ENCODE data around the gene MAL. TPM values are rescaled to one million over a fixed set of nuclear protein-coding genes. Genes with fewer than 3 reads are reported as not detected.

The MAL gene
- total RNA-seq, 4 donors from 2014 or later = 6.5 to 29.4 (median 11.8) TPM

DNA sequence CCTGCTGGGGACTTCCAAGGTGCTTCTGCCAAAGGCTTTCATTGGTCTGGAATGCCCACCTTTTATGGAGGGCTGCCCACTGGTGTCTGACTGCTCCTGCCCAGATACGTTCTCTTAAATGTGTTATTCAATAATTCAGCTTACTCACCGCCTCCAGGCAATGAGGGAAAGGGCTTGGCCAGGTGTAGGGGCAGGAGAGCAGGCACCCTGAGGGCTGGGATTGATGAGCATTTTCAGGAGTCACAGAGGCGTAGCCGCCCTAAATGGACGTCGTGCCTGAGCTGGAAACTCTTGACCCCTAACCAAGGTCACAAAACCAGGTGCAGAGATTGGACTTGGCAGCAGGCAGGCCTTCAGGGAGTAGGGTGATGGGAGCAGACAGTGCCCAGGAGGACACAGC lies 26.8 kb downstream of the MAL start:
- Histone ChIP-seq H3K36me3 (no peaks in the 10 kb centered on the region), H3K4me3 (no peak overlapping the region), H3K27ac (no peak overlapping the region), H3K4me1 (no peaks in the 10 kb centered on the region), H3K27me3 (peaks cover 31% of the 10 kb centered on the region), H3K9me3 (no peaks in the 10 kb centered on the region)
- 52% methylated on average over 6 of the region's 6 CpGs for WGBS
- TF ChIP-seq, protein P1, sequence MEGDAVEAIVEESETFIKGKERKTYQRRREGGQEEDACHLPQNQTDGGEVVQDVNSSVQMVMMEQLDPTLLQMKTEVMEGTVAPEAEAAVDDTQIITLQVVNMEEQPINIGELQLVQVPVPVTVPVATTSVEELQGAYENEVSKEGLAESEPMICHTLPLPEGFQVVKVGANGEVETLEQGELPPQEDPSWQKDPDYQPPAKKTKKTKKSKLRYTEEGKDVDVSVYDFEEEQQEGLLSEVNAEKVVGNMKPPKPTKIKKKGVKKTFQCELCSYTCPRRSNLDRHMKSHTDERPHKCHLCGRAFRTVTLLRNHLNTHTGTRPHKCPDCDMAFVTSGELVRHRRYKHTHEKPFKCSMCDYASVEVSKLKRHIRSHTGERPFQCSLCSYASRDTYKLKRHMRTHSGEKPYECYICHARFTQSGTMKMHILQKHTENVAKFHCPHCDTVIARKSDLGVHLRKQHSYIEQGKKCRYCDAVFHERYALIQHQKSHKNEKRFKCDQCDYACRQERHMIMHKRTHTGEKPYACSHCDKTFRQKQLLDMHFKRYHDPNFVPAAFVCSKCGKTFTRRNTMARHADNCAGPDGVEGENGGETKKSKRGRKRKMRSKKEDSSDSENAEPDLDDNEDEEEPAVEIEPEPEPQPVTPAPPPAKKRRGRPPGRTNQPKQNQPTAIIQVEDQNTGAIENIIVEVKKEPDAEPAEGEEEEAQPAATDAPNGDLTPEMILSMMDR (IDR thresholded peaks at IDR 0.05) = no peak
- TF ChIP-seq POLR2AphosphoS5 (IDR thresholded peaks at IDR 0.05) (no peak), POLR2A (IDR thresholded peaks at IDR 0.05) (no peak), EP300 (IDR thresholded peaks at IDR 0.05) (no peak)
- DNase-seq (ENCODE audit: low spot score in 2 of 2) = no peak

- no peaks in the 10 kb centered on the region for H3K4me1 ChIP-seq
- TF ChIP-seq EP300 (IDR thresholded peaks at IDR 0.05) (no peak), POLR2AphosphoS5 (IDR thresholded peaks at IDR 0.05) (no peak), POLR2A (IDR thresholded peaks at IDR 0.05) (no peak)
- TF ChIP-seq, protein P1 (IDR thresholded peaks at IDR 0.05) = no peak
- H3K4me3 ChIP-seq = no peak overlapping the region
- H3K27me3 ChIP-seq = peaks cover 31% of the 10 kb centered on the region
- DNase-seq (ENCODE audit: low spot score in 2 of 2) = no peak
- H3K9me3 ChIP-seq = no peaks in the 10 kb centered on the region
- 77% methylated on average over 13 of the region's 13 CpGs for WGBS
- H3K36me3 ChIP-seq = no peaks in the 10 kb centered on the region
- H3K27ac ChIP-seq = no peak overlapping the region
Observed at GRCh38 chr2:95052804-95053479, 27.4 kb downstream of the MAL start.

DNA sequence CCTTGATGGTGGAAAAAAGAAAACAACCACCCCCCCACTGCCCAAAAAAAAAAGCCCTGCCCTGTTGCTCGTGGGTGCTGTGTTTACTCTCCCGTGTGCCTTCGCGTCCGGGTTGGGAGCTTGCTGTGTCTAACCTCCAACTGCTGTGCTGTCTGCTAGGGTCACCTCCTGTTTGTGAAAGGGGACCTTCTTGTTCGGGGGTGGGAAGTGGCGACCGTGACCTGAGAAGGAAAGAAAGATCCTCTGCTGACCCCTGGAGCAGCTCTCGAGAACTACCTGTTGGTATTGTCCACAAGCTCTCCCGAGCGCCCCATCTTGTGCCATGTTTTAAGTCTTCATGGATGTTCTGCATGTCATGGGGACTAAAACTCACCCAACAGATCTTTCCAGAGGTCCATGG lies 28.0 kb downstream of the MAL start:
- Histone ChIP-seq H3K27me3 (peaks cover 28% of the 10 kb centered on the region), H3K27ac (no peak overlapping the region), H3K4me3 (no peak overlapping the region), H3K9me3 (no peaks in the 10 kb centered on the region), H3K36me3 (no peaks in the 10 kb centered on the region), H3K4me1 (no peaks in the 10 kb centered on the region)
- 43% methylated on average over 9 of the region's 11 CpGs for WGBS
- no peak for TF ChIP-seq POLR2AphosphoS5 (IDR thresholded peaks at IDR 0.05)
- TF ChIP-seq EP300 (IDR thresholded peaks at IDR 0.05) = no peak
- TF ChIP-seq POLR2A (IDR thresholded peaks at IDR 0.05) = no peak
- TF ChIP-seq, protein P1 (IDR thresholded peaks at IDR 0.05) = no peak
- DNase-seq (ENCODE audit: low spot score in 2 of 2) = no peak

DNA sequence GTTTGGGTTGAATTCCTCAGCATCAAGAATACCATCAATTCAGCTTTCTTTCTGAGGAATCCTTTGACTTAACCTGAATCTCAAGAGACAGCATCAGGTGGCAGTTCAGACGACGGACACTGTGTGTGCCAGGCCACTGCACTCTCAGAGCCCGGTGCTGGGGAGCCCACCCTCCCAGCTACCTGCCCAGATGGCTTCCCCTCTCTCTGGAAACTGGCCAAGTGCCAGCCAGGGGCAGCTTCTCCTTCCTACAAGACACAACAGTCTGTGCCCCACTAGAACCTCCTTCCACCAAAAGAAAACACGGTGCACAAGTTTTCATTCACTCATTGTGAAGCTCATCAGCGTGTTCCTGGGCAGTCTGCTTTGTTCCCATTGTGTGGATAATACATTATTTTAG lies 28.5 kb downstream of the MAL start:
- Histone ChIP-seq H3K27ac (no peak overlapping the region), H3K4me3 (no peak overlapping the region), H3K27me3 (peaks cover 31% of the 10 kb centered on the region), H3K9me3 (no peaks in the 10 kb centered on the region), H3K36me3 (no peaks in the 10 kb centered on the region), H3K4me1 (no peaks in the 10 kb centered on the region)
- TF ChIP-seq, protein P1 (IDR thresholded peaks at IDR 0.05) = no peak
- no peak for TF ChIP-seq EP300 (IDR thresholded peaks at IDR 0.05)
- no peak for TF ChIP-seq POLR2AphosphoS5 (IDR thresholded peaks at IDR 0.05)
- TF ChIP-seq POLR2A (IDR thresholded peaks at IDR 0.05) = no peak
- 71% methylated on average over 5 of the region's 5 CpGs for WGBS
- no peak for DNase-seq (ENCODE audit: low spot score in 2 of 2)

DNA sequence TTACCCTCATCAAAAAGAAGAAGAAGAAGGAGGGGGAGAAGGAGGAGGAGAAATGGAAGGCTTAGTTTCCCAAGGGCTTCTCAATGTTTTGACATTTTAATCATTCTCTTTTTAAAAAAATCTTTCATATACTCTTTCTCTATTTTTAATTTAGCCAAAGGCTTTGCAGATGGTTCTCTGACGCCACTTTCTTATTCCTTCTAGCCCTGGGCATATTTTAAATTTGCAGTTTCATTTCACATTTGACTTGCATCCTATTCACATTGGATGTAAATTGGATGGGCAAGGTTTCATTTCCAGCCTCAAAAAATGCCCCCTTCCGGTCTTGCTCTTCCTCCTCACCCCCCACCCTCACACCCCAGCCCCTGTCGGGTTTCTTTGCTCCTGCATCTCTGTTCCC lies 29.8 kb downstream of the MAL start:
- H3K27me3 ChIP-seq = peaks cover 33% of the 10 kb centered on the region
- WGBS = 54% methylated on average over 3 of the region's 3 CpGs
- TF ChIP-seq POLR2AphosphoS5 (IDR thresholded peaks at IDR 0.05) = no peak
- TF ChIP-seq, protein P1 (IDR thresholded peaks at IDR 0.05) = no peak
- TF ChIP-seq EP300 (IDR thresholded peaks at IDR 0.05) = no peak

More for the DNA sequence above, 29.8 kb downstream of the MAL start:
- Histone ChIP-seq H3K9me3 (no peaks in the 10 kb centered on the region), H3K4me1 (no peaks in the 10 kb centered on the region), H3K27ac (no peak overlapping the region), H3K4me3 (no peak overlapping the region), H3K36me3 (no peaks in the 10 kb centered on the region)
- no peak for DNase-seq (ENCODE audit: low spot score in 2 of 2)

Measured in suprapubic skin (tissue), 4 donors.